Measurements from ENCODE around the gene ADORA2A. TPM values are rescaled to one million over a fixed set of nuclear protein-coding genes. Genes with fewer than 3 reads are reported as not detected.

ADORA2A gene
- total and polyA plus RNA-seq, 9 donors = 0.57 to 5.0 (median 2.7) TPM

GRCh38 chr22:24433001-24433827 is 5.8 kb downstream of the ADORA2A start:
- H3K27ac ChIP-seq = peak overlapping the region in 1 of 2 donors; percentile 2
- H3K27me3 ChIP-seq = no peaks in the 10 kb centered on the region
- DNase-seq = peak in 1 of 5 donors; percentile 17
- no peak overlapping the region for H3K4me3 ChIP-seq
- TF ChIP-seq CTCF (IDR thresholded peaks at IDR 0.05) (no peak), POLR2A (IDR thresholded peaks at IDR 0.05) (no peak), EP300 (IDR thresholded peaks at IDR 0.05) (no peak)
- H3K9me3 ChIP-seq = no peaks in the 10 kb centered on the region
- H3K36me3 ChIP-seq = no peaks in the 10 kb centered on the region
- intact Hi-C loops (cut with DNase I) = loop anchor here in 1 of 4 donors (10.0 kb wide), 1 partner anchor 82 kb away; no protein-coding TSS in a partner anchor
- WGBS, 3 donors = 89 to 94% (median 92%) methylated on average over 33 to 34 of the region's 34 CpGs
- H3K4me1 ChIP-seq (ENCODE audit: insufficient read depth) = peaks cover 10% of the 10 kb centered on the region

- Histone ChIP-seq H3K36me3 (no peaks in the 10 kb centered on the region), H3K27ac (no peak overlapping the region), H3K4me1 (ENCODE audit: insufficient read depth) (peaks cover 10% of the 10 kb centered on the region), H3K27me3 (no peaks in the 10 kb centered on the region), H3K9me3 (no peaks in the 10 kb centered on the region), H3K4me3 (no peak overlapping the region)
- no peak for DNase-seq
- TF ChIP-seq EP300 (IDR thresholded peaks at IDR 0.05) (no peak), CTCF (IDR thresholded peaks at IDR 0.05) (no peak), POLR2A (IDR thresholded peaks at IDR 0.05) (no peak)
- intact Hi-C loops (cut with DNase I) = loop anchor here in 1 of 4 donors (10.0 kb wide), 1 partner anchor 81 kb away; no protein-coding TSS in a partner anchor
- 85 to 93% (median 87%) methylated on average over 8 to 12 of the region's 12 CpGs for WGBS, 3 donors
Observed at GRCh38 chr22:24433828-24434470, 6.5 kb downstream of the ADORA2A start.

- intact Hi-C loops (cut with DNase I) = loop anchor here in 1 of 4 donors (10.0 kb wide), 1 partner anchor 80 kb away; no protein-coding TSS in a partner anchor
- WGBS, 3 donors = 60 to 68% (median 65%) methylated on average over 16 of the region's 16 CpGs
- H3K27ac ChIP-seq = no peak overlapping the region
- no peaks in the 10 kb centered on the region for H3K9me3 ChIP-seq
- DNase-seq = no peak
- no peak overlapping the region for H3K4me3 ChIP-seq
- no peaks in the 10 kb centered on the region for H3K36me3 ChIP-seq
- H3K4me1 ChIP-seq (ENCODE audit: insufficient read depth) = peaks cover 10% of the 10 kb centered on the region
- no peaks in the 10 kb centered on the region for H3K27me3 ChIP-seq
- no peak for TF ChIP-seq EP300 (IDR thresholded peaks at IDR 0.05)
Observed at GRCh38 chr22:24434471-24435322, 7.3 kb downstream of the ADORA2A start.

GRCh38 chr22:24435323-24435645 is 7.9 kb downstream of the ADORA2A start:
- intact Hi-C loops (cut with DNase I) = loop anchor here in 1 of 4 donors (10.0 kb wide), 1 partner anchor 80 kb away; no protein-coding TSS in a partner anchor
- Histone ChIP-seq H3K9me3 (no peaks in the 10 kb centered on the region), H3K4me3 (no peak overlapping the region), H3K36me3 (no peaks in the 10 kb centered on the region), H3K4me1 (ENCODE audit: insufficient read depth) (peaks cover 10% of the 10 kb centered on the region), H3K27me3 (no peaks in the 10 kb centered on the region), H3K27ac (no peak overlapping the region)
- 85 to 93% (median 87%) methylated on average over 2 of the region's 2 CpGs for WGBS, 3 donors
- DNase-seq = no peak
- TF ChIP-seq EP300 (IDR thresholded peaks at IDR 0.05) (no peak), CTCF (IDR thresholded peaks at IDR 0.05) (no peak), POLR2A (IDR thresholded peaks at IDR 0.05) (no peak)

Measured in ovary (tissue), 9 donors.